Activated T-helper 1 cell treated with anti-CD3 and anti-CD28 coated beads, Interleukin-2, amount 50 U/mL, for 16 hours (primary cell): ENCODE data around the gene VEPH1.

ENCODE experiments used
- DNase-seq, 2 donors: peaks; one replicate each; pipeline ENCODE4 v3.0.0-alpha.2; 2020; ENCODE audit warnings: low read depth in 1 of 2, low spot score in 1 of 2

VEPH1 gene

DNA sequence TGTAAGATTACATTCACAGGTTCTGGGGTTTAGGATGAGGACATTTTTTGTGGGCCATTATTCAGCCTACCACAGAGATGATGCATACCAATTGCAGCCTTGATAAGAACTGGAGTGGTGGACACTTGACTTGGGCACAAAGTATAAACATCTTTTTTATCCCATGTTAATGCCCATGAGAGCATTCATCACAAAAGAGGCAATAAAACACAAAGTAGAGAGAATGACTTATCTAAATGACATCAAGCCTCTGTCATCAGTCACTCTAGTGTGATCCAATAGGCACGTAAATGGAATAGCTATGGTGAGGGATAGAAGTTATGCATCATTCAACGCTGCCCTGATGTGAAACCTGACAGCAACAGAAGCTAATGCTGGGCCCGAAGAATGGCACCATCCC is 25.8 kb downstream of the VEPH1 start:
- no peak for DNase-seq

DNA sequence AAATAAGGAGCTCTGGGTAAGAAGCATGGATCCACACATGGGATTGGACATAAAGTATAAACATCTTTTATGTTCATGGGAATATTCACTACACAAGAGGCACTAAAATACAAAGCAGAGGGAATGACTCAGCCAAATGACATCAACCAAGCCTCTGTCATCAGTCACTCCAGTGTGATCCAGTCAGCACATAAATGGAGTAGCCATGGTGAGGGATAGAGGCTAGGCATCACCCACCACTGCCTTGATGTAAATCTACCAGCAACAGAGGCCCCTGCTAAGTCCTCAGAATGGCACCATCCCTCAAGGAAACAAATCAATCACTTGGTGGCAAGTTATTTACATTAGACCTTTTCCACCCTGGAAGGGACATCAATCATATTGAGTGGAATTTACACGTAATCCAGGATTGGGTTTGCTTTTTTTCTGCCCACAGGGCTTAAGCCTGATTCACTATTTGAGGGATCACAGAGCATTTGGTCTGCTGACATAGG is 27.2 kb downstream of the VEPH1 start:
- no peak for DNase-seq

DNA sequence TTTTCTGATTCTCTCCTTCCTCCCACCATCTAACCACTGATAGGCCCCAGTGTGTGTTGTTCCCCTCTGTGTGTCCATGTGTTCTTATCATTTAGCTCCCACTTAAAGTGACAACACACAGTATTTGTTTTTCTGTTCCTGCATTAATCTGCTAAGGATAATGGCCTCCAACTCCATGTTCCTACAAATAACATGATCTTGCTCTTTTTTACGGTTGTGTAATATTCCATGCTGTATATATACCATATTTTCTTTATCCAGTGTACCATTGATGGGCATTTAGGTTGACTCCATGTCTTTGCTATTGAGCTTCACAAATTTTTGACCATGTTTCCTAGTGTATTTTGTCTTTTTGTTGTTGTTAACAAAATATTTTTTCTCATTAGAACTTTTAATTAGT is 30.6 kb downstream of the VEPH1 start:
- no peak for DNase-seq

DNA sequence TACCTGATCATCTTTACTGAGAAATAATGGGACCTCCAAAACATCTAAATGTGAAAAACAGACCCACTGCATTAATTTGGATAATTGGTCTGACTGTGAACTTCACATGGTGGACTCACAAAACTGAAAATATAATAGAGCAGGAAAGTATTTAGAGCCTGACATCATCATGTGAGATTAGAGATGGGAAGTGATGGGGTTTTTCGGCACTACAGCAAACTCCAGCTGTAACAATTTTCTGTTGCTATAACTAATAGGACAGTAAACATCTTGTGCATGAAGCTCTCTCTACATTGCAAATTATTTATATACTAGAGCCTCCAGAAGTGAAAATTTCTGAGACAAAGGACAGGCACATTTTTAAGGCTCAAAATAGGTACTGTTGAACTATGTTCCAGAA is 32.2 kb downstream of the VEPH1 start:
- DNase-seq: no peak

DNA sequence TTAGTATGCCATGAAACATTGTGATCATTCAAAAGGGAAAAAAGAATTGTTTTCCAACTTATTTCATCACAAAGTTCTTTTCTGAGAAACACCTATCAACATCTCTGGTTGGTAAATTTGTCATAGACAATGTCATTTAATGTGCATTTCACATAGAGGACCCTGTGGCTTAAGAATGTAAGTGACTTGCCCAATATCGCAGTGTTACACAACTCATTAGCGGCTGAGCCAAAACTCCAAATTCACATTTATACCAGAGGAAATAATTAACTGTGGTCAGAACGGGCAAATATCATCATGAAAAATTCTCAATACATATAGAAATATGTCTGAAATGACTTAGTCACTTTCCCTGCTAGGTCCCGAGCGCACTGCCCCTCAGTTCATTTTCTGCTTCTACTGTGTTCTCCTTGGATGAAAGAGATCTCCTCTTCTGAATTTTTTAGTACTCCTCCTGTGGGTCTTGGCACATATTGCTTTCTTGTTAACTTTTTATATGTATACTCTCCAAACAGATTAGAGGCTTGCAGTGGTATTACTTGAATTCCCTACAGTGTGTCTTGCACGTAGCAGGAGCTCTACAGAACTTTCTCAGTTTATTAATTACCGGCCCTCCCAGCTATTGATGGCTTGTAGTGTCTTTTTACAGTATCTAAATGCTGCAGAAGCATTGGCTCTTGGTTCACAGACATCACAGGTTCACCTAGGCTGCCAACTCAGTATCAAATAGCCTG is 33.5 kb downstream of the VEPH1 start:
- DNase-seq: no peak

DNA sequence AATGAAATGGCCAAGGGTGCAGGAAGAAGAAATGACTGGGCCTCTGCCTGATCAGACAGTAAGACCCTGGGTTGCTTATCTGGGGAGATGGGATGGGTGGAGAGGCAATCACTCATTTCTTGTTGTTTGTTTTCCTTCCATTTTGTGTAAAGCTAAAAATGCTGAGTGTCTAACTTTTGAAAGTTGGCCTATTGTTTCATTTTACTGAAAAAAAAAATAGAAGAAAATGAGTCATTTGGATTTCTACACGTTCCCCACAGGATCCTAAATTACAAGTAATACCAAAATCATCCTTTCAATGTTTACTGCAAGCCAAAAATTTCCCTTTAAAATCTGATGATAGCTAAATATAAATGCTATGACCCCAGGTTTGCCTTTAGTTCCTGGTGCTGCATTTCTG is 36.0 kb downstream of the VEPH1 start:
- DNase-seq: no peak

DNA sequence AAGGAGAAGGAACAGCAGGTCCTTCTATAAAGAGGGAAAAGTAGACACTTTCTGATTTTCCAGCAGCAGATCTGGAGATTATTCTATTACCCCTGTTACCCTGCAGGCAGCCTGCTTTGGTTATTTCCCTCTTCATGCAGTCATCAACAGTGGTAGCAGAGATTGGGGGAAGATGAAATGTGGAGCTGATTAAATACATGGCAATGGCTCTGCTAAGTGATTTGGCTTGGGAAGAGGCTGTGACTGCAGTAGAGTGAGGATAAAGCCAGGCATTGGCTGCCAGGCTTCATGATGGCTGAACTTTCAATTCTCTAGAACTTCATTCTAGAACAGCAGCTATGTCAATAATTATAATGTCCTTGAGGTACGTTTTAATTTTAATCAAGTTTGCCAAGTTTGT is 37.5 kb downstream of the VEPH1 start:
- DNase-seq: no peak

DNA sequence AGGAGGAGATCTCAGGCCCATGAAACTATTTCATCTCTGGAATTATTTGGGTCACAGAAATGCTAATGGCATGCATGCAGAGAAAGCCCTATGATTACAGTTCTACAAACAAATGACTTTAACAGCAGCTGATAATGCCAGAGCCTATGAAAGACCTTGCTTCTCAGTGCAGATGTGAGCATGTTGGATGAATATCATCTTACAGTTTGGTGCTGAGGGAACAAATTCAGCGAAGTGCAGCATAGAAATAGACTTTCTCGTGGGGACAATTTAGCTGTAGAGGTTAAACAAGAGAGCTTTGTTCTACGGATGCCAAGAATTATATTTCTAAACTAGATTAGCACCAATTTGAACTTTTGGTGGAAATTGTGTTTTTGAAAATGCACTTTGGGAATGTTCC is 38.9 kb downstream of the VEPH1 start:
- no peak for DNase-seq

DNA sequence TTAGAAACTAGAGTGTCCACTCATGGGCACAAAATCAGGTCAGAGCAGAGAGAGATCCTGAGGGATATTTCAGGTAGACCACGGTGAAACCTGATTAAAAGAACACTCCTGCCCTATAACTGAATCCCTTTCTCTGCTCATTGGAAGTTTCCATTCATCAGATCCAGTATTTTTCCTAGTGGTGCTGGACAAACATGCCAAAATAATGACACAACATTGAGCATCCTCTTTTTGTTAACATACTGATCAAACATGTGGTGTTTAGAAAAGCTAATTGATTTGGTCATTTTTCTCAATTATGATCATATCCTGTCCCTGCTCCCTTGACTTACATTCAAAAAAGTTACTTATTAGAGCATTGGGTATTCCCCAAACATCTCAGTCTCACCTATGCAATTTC is 39.4 kb downstream of the VEPH1 start:
- DNase-seq: no peak

DNA sequence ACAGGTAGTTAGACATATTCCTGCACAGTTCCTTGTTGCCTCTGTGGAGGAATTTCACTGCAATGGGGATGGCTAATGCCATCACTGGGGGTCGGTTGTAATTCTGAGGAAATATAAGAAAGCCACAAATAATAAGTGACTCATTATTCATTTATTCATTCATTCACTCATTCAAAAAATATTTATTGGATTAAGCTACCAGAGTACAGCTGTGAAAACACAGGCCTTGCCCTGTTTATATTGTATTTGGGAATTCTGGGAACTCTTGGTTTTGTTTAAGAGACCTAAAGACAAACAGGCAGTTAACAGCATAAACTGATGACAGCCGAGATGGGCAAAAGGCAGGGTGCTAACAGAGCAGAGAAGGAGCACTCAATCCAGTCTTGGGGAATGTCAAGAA is 43.0 kb downstream of the VEPH1 start:
- no peak for DNase-seq

DNA sequence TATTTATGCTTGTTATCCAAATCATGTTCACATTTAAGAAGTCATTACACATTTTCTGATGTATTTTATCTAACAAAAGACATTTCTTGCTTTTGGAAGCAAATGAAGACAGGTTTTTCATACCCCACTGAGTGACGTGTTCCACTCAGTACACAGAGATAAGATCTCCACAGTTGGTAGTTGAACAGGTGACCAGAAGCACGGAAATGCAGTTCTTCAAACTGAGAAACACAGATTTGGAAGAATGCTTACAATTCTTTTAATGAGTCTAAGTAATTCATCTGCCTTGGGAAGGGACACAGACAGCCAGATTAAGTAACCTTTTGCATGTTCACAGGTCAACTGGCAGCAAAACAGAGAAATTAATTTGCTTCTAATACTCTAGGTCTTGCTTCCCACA is 43.5 kb downstream of the VEPH1 start:
- DNase-seq: no peak

DNA sequence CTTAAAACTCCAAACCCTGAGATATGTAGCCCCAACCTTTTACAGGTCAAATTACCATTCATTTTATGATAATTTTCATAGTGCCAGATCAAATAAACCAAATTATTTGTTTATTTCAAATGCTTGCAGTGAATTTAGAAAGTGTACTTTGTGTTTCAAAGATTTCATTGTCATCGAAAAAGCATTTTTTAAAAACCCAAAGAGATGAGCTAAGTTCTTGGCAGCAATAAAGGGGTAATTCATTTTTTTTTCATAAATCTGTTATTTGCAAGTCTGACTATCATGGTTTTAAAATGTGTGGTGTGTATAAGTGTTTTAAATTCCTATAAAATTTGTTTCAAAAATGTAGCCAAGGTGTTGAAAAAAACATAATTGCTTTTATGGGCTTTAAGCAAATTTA is 49.4 kb downstream of the VEPH1 start:
- no peak for DNase-seq

DNA sequence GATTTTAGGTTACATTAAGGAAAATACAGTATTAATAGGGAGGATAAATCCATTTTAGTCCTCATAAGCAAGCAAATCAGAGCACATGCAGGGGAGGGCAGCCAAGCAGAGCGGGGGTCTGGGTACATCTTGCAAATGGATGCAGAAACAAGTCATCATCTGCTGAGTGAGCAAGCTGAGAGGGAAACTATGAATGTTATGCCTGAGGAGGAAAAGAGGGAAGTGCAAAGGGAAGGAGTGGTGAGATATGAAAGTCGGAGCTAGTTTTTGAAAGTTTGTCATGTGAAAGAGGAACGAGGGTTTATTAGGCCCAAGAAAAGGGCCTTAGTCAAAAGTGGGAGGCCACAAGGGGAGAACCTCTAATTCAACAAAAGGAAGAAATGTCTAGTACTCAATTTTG is 51.1 kb downstream of the VEPH1 start:
- no peak for DNase-seq

DNA sequence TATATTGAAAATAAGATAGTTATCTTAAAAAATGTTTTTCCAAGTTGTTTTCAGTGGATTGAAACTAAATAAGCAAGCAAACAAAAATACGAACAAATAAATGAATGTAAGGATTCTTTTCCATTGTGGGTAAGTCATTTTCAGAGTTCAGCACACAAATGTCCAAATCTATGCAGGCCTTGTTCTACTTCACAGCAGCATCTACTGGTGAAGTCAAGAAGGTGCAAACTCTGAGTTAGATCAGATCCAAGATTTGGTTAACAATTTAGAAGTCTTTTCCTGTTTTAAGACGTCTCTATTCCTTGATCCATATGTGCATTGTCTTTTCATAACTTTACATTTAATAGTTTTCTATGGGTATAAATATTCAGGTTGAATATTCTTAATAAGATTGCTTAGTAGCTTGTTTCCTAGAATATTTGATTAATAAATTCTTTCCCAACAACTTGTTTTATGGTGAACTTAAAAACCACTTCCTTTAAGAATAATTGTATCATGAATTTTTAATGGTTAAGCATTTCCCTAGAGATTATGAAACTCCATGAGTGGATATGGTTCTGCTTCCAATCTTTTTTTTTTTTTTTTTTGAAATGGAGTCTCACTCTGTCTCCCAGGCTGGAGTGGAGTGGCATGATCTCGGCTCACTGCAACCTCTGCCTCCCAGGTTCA is 56.1 kb downstream of the VEPH1 start:
- no peak for DNase-seq

DNA sequence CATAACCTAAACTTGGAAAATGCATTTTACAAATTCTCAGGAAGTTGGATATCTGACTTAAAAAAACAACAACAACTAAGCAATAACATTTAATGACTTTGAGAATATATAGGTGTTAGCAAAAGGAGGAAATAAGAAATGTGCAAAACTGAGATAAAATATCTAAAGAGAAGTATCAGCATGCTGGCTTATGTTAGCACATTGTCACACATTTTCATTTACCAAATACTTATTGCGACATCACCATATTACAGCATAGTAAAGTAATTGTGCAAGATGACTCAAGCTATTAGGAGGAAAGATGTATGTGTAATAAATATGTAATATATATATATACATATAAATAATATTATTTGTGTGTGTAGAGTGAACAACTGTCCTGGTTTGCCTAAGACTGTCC is 57.4 kb downstream of the VEPH1 start:
- DNase-seq: no peak

DNA sequence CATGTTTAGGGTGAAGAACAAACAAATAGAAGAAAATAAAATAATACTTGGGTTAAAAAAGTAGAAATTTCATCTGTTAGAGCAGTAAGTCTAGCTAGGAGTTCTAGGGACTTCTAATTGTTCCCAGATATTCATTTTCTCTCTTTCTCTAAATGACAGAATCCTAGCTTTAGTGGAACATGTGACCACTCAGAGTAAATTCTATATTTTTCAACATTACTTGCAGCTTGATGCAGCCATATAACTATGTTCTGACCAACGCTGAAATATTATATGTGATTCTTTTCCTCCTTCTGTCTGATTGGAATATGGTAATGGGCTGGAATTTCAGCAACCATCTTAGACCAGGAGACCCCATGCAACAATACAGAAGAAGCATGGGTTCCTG is 58.4 kb downstream of the VEPH1 start:
- DNase-seq: no peak

DNA sequence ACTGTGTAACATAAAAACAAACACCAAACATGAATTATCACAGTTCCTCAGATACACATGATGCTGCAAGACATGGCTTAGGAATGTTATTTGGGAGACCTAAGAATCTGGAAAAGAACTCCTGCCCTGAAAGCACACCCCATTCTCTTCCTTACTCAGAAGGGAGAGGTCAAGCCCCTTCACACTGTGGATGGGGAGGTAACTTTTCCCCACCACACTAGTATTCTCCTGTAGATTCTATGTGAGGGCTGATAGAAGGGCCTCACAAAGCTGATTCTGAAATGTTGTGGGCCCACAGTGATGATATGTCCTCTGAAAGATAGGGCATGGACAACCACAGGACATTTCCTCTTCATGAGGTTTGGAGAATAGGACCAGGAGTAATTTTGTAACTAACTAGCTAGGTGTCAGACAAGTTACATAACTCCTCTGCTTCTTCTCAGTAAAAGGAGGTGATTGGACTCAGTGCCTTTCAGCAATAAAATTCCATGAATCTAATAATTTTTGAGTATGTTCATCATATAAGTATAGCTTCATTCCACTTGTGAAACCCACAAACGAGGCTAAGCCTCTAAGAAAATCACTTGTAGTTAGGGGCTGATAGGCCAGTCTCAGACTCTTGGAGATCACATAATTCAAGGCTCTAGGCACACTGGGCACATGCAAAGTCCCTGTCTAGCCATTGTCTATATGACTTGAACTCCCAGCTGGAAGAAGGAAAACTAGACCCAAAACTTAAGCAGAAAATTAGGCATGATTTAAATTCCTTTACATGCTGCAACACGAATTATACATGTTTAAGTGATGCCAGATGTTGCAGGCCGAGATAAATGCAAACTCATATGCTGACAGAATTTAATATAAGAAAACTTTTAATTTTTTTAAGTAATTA is 59.1 kb downstream of the VEPH1 start:
- no peak for DNase-seq

DNA sequence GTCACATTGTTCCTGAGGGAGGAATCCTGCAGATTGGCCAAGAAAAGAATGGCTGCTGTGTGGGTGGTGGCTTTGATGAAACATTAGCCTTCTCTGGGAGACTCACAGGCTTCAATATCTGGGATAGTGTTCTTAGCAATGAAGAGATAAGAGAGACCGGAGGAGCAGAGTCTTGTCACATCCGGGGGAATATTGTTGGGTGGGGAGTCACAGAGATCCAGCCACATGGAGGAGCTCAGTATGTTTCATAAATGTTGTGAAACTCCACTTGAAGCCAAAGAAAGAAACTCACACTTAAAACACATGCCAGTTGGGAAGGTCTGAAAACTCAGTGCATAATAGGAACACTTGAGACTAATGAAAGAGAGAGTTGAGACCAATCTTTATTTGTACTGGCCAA is 60.5 kb downstream of the VEPH1 start:
- no peak for DNase-seq

DNA sequence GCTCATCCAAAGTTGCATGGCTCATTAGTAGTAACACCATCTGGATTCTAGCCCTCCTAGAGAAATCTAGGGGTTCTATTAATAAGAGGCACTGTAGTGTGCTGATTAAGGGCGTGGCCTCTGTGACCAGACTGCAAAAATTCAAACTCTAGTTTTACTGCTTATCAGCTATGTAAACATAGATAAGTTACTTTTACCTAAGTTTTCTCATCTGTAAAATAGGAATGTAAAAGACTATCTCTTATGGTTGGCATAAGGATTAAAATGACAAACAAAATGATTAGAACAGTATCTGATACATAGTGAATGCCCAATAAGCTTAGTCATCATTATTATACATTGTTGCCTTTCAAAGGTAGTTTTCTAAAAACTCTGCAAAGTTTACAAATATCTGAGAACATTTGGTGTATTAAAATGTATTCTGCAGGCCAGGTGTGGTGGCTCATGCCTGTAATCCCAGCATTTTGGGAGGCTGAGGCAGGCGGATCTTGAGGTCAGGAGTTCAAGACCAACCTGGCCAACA is 62.1 kb downstream of the VEPH1 start:
- DNase-seq: no peak

DNA sequence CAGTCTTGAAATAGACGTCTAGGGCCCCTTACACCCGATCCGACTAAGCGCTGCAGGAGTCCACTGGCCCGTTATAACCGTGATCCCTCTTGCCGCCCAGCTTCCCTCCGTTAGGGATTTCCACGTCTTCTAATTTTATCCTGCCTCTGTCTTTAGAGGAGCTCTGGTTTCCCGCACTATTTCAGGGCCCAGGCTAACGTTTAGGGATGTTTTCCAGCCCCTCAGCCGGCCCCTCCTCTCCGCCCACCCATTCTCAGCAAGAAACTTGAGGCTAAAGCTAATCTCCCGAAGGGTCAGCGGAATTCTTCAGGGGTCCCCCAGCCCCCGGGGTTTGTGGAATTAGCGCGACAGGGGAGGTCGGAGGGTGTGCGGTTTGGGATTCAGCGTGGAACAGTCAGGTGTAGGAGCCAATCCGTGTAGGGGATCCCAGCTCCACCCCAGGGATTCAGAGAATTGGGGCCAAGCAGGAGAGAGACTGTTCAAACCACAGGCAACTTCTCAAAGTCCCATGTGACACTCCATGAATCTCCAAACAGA is 65.0 kb downstream of the VEPH1 start:
- no peak for DNase-seq

DNA sequence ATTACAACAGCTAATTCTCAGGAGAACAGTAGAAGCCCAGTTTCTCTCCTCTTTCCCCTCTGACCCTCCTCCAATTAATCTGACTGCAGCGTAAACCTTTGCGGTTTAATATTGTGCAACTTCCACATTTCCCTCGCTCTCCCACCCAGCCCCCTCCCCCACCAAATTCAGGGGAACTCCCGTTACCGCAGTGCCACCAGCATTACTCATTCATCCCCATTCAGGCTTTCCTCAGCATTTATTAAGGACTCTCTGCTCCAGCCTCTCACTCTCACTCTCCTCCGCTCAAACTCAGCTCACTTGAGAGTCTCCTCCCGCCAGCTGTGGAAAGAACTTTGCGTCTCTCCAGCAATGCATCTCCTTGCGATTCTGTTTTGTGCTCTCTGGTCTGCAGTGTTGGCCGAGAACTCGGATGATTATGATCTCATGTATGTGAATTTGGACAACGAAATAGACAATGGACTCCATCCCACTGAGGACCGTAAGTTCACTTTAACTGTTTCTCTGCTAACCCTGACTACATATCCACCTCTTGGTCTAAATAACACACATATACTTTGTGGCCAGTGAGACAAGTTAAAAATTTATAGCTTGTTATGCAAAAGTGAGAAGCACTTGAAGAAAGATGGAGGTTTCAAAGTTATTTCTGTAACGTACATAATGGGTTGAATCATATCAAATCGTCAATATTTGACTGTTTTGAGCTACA is 66.5 kb downstream of the VEPH1 start, which contains the start of gene PTX3:
Gene PTX3 (plus strand): TSS at position 268 of the 709 bp plus-strand sequence. CDS start 84 bp downstream, at position 352.
- DNase-seq: no peak
